Bronchial epithelial cell (primary cell): ENCODE data around the gene MBD5. TPM values are rescaled to one million over a fixed set of nuclear protein-coding genes. Genes with fewer than 3 reads are reported as not detected.

Source experiments
- DNase-seq: peaks from one replicate; pipeline ENCODE4 v3.0.0-alpha.2; 2010; ENCODE audit warnings: low read depth
- FAIRE-seq: peaks from 2 replicates; lab custom pipeline; 2011; peaks lifted over from hg19 to GRCh38; lab: Jason Lieb, UNC
- H3K27me3 ChIP-seq: 2 replicates; pipeline ENCODE4 v1.5.1; 2011; ENCODE audit warnings: low read length; ENCODE audit not compliant: control insufficient read depth, insufficient read depth
- H3K36me3 ChIP-seq: 2 replicates; pipeline ENCODE4 v1.5.1; 2011; ENCODE audit warnings: low read length; ENCODE audit not compliant: control insufficient read depth, insufficient read depth
- H3K4me3 ChIP-seq: 2 replicates; pipeline ENCODE4 v1.5.1; 2011; ENCODE audit warnings: mild to moderate bottlenecking, low read depth, low read length, control low read depth
- CTCF ChIP-seq: IDR thresholded peaks from 2 replicates; pipeline ENCODE4 v1.5.1; 2011; ENCODE audit warnings: mild to moderate bottlenecking, moderate library complexity, low read length, control low read depth, inconsistent platforms; ENCODE audit not compliant: insufficient read depth, severe bottlenecking
- total RNA-seq: library from RNA; depleted of rRNA; stranded (reverse); fragments of >200 nt; gene quantifications from 2 replicates; pipeline ENCODE4 v1.2.1, GENCODE V29; 2014

MBD5 gene
- total RNA-seq, 1 donor from 2014 or later = 5.3 TPM

- DNase-seq = no peak
- Histone ChIP-seq H3K4me3 (no peak overlapping the region), H3K27me3 (no peaks in the 10 kb centered on the region), H3K36me3 (no peaks in the 10 kb centered on the region)
- no peak for FAIRE-seq
- no peak for TF ChIP-seq CTCF
Observed at GRCh38 chr2:148026573-148026972, 5.7 kb downstream of the MBD5 start.

GRCh38 chr2:148027822-148028221, 6.9 kb downstream of the MBD5 start:
- Histone ChIP-seq H3K4me3 (no peak overlapping the region), H3K27me3 (no peaks in the 10 kb centered on the region), H3K36me3 (no peaks in the 10 kb centered on the region)
- TF ChIP-seq CTCF = no peak
- peak; percentile 25 for DNase-seq
- no peak for FAIRE-seq

- Histone ChIP-seq H3K36me3 (no peaks in the 10 kb centered on the region), H3K27me3 (no peaks in the 10 kb centered on the region), H3K4me3 (no peak overlapping the region)
- TF ChIP-seq CTCF = no peak
- FAIRE-seq (no peak), DNase-seq (no peak)
Observed at GRCh38 chr2:148028781-148029180, 7.9 kb downstream of the MBD5 start.

- no peak for TF ChIP-seq CTCF
- FAIRE-seq (no peak), DNase-seq (no peak)
- Histone ChIP-seq H3K36me3 (no peaks in the 10 kb centered on the region), H3K4me3 (no peak overlapping the region), H3K27me3 (no peaks in the 10 kb centered on the region)
Observed at GRCh38 chr2:148031152-148031551, 10.3 kb downstream of the MBD5 start.

- FAIRE-seq = no peak
- Histone ChIP-seq H3K27me3 (no peaks in the 10 kb centered on the region), H3K36me3 (no peaks in the 10 kb centered on the region), H3K4me3 (no peak overlapping the region)
- TF ChIP-seq CTCF = no peak
- DNase-seq = no peak
Observed at GRCh38 chr2:148032215-148032614, 11.3 kb downstream of the MBD5 start.

- Histone ChIP-seq H3K36me3 (no peaks in the 10 kb centered on the region), H3K4me3 (no peak overlapping the region), H3K27me3 (no peaks in the 10 kb centered on the region)
- DNase-seq (no peak), FAIRE-seq (no peak)
- TF ChIP-seq CTCF = no peak
Observed at GRCh38 chr2:148039783-148040182, 18.9 kb downstream of the MBD5 start.
